MG63 (cell line): Measurements from ENCODE around the gene IL11RA. TPM values are rescaled to one million over a fixed set of nuclear protein-coding genes. Genes with fewer than 3 reads are reported as not detected.

ENCODE experiments used
- total RNA-seq: library from RNA; depleted of rRNA; stranded (reverse); fragments of >200 nt; shearing (Covaris generic); gene quantifications from 2 replicates; pipeline ENCODE4 v1.2.3, GENCODE V29; 2014; ENCODE audit warnings: low replicate concordance; rRNA removed

The IL11RA gene
- total RNA-seq, 1 experiment from 2014 or later: 16.9 TPM

Other genes starting within 250 kb of the IL11RA start
- gene FAM219A, start 193.6 kb upstream of the IL11RA start, total RNA-seq: 3.1 and 7.7 TPM in 2 replicates
- gene DNAI1, start 193.4 kb upstream of the IL11RA start, total RNA-seq: not detected in 2 replicates
- 0.20 TPM in 1 of 2 replicates, not detected in the other for gene ENHO, start 129.2 kb upstream of the IL11RA start, total RNA-seq
- gene CNTFR, start 62.5 kb upstream of the IL11RA start, total RNA-seq: not detected in 2 replicates
- gene RPP25L, start 40.1 kb upstream of the IL11RA start, total RNA-seq: 18.7 and 30.0 TPM in 2 replicates
- 91.0 and 107 TPM in 2 replicates for gene DCTN3, start 31.7 kb upstream of the IL11RA start, total RNA-seq
- gene ARID3C, start 23.1 kb upstream of the IL11RA start, total RNA-seq: 0.16 TPM in 1 of 2 replicates, not detected in the other
- gene SIGMAR1, start 14.4 kb upstream of the IL11RA start, total RNA-seq: 106 and 115 TPM in 2 replicates
- gene GALT, start 5.5 kb upstream of the IL11RA start, total RNA-seq: 8.2 and 9.9 TPM in 2 replicates
- gene CCL27, start 10.5 kb downstream of the IL11RA start, total RNA-seq: not detected in 2 replicates
- not detected in 2 replicates for gene CCL19, start 39.1 kb downstream of the IL11RA start, total RNA-seq
- gene CCL21, start 58.0 kb downstream of the IL11RA start, total RNA-seq: not detected in 2 replicates